Measurements from ENCODE around the gene GALNT17. TPM values are rescaled to one million over a fixed set of nuclear protein-coding genes. Genes with fewer than 3 reads are reported as not detected.

GALNT17 gene
- total and polyA plus RNA-seq, 4 donors = 1.3 to 22.4 (median 4.0) TPM

GRCh38 chr7:71752171-71752935, 620.4 kb downstream of the GALNT17 start:
- peak; percentile 47 to 80 for DNase-seq
- intact Hi-C loops (cut with DNase I) = no loop called here

GRCh38 chr7:71753236-71753635, 621.3 kb downstream of the GALNT17 start:
- 91 to 99% methylated on average over 2 of the region's 2 CpGs for WGBS, 2 donors
- Histone ChIP-seq H3K36me3 (ENCODE audit: control insufficient read depth in 1 of 2, insufficient read depth in 2 of 2, low read length in 1 of 2) (no peaks in the 10 kb centered on the region), H3K9me3 (ENCODE audit: control insufficient read depth, low read length) (peaks cover 6% of the 10 kb centered on the region), H3K27ac (ENCODE audit: low read depth in 1 of 2, low read length in 2 of 2) (no peak overlapping the region), H3K4me1 (ENCODE audit: control insufficient read depth in 1 of 2, insufficient read depth in 2 of 2, low read length in 2 of 2) (no peaks in the 10 kb centered on the region), H3K4me3 (ENCODE audit: low read length in 2 of 2) (no peak overlapping the region), H3K27me3 (ENCODE audit: control insufficient read depth in 1 of 2, insufficient read depth in 2 of 2, low read length in 1 of 2) (peaks cover 0 to 5% of the 10 kb centered on the region in 2 donors)
- intact Hi-C loops (cut with DNase I) = no loop called here
- ATAC-seq (ENCODE audit: low FRiP score) (no peak), DNase-seq (no peak)

More at GRCh38 chr7:71752171-71752935, 620.4 kb downstream of the GALNT17 start:
- H3K4me3 ChIP-seq (ENCODE audit: low read length in 2 of 2) = no peak overlapping the region
- H3K27me3 ChIP-seq (ENCODE audit: control insufficient read depth in 1 of 2, insufficient read depth in 2 of 2, low read length in 1 of 2) = peaks cover 0 to 5% of the 10 kb centered on the region in 2 donors
- H3K36me3 ChIP-seq (ENCODE audit: control insufficient read depth in 1 of 2, insufficient read depth in 2 of 2, low read length in 1 of 2) = no peaks in the 10 kb centered on the region
- H3K27ac ChIP-seq (ENCODE audit: low read depth in 1 of 2, low read length in 2 of 2) = no peak overlapping the region
- H3K4me1 ChIP-seq (ENCODE audit: control insufficient read depth in 1 of 2, insufficient read depth in 2 of 2, low read length in 2 of 2) = no peaks in the 10 kb centered on the region
- peaks cover 7% of the 10 kb centered on the region for H3K9me3 ChIP-seq (ENCODE audit: control insufficient read depth, low read length)
- WGBS, 2 donors = 14 to 16% methylated on average over 38 to 43 of the region's 43 CpGs
- peak; percentile 15 for ATAC-seq (ENCODE audit: low FRiP score)

- intact Hi-C loops (cut with DNase I) = no loop called here
- H3K27ac ChIP-seq (ENCODE audit: low read depth in 1 of 2, low read length in 2 of 2) = no peak overlapping the region
- H3K4me3 ChIP-seq (ENCODE audit: low read length in 2 of 2) = no peak overlapping the region
- ATAC-seq (ENCODE audit: low FRiP score) (no peak), DNase-seq (no peak)
- H3K4me1 ChIP-seq (ENCODE audit: control insufficient read depth in 1 of 2, insufficient read depth in 2 of 2, low read length in 2 of 2) = no peaks in the 10 kb centered on the region
- WGBS, 2 donors = 9% methylated on average over 9 of the region's 9 CpGs
- peaks cover 7% of the 10 kb centered on the region for H3K9me3 ChIP-seq (ENCODE audit: control insufficient read depth, low read length)
- peaks cover 0 to 5% of the 10 kb centered on the region in 2 donors for H3K27me3 ChIP-seq (ENCODE audit: control insufficient read depth in 1 of 2, insufficient read depth in 2 of 2, low read length in 1 of 2)
- no peaks in the 10 kb centered on the region for H3K36me3 ChIP-seq (ENCODE audit: control insufficient read depth in 1 of 2, insufficient read depth in 2 of 2, low read length in 1 of 2)
These were observed 622.2 kb downstream of the GALNT17 start for GRCh38 chr7:71753956-71754664.

- ATAC-seq (ENCODE audit: low FRiP score) (no peak), DNase-seq (no peak)
- Histone ChIP-seq H3K4me3 (ENCODE audit: low read length in 2 of 2) (no peak overlapping the region), H3K27ac (ENCODE audit: low read depth in 1 of 2, low read length in 2 of 2) (no peak overlapping the region), H3K4me1 (ENCODE audit: control insufficient read depth in 1 of 2, insufficient read depth in 2 of 2, low read length in 2 of 2) (no peaks in the 10 kb centered on the region), H3K9me3 (ENCODE audit: control insufficient read depth, low read length) (peaks cover 7% of the 10 kb centered on the region), H3K27me3 (ENCODE audit: control insufficient read depth in 1 of 2, insufficient read depth in 2 of 2, low read length in 1 of 2) (no peaks in the 10 kb centered on the region), H3K36me3 (ENCODE audit: control insufficient read depth in 1 of 2, insufficient read depth in 2 of 2, low read length in 1 of 2) (no peaks in the 10 kb centered on the region)
- WGBS, 2 donors = 88 to 89% methylated on average over 4 of the region's 4 CpGs
- intact Hi-C loops (cut with DNase I) = no loop called here
These were observed 622.9 kb downstream of the GALNT17 start for GRCh38 chr7:71754828-71755227.

- peaks cover 10% of the 10 kb centered on the region for H3K9me3 ChIP-seq (ENCODE audit: control insufficient read depth, low read length)
- no peaks in the 10 kb centered on the region for H3K27me3 ChIP-seq (ENCODE audit: control insufficient read depth in 1 of 2, insufficient read depth in 2 of 2, low read length in 1 of 2)
- H3K27ac ChIP-seq (ENCODE audit: low read depth in 1 of 2, low read length in 2 of 2) = no peak overlapping the region
- intact Hi-C loops (cut with DNase I) = no loop called here
- ATAC-seq (ENCODE audit: low FRiP score) = no peak
- DNase-seq = no peak
- H3K36me3 ChIP-seq (ENCODE audit: control insufficient read depth in 1 of 2, insufficient read depth in 2 of 2, low read length in 1 of 2) = no peaks in the 10 kb centered on the region
- H3K4me3 ChIP-seq (ENCODE audit: low read length in 2 of 2) = no peak overlapping the region
- H3K4me1 ChIP-seq (ENCODE audit: control insufficient read depth in 1 of 2, insufficient read depth in 2 of 2, low read length in 2 of 2) = no peaks in the 10 kb centered on the region
These were observed 629.4 kb downstream of the GALNT17 start for GRCh38 chr7:71761336-71761735.

Small RNAs within 50 kb of the gene (microRNA-seq; reads per million reads assigned to microRNA genes)
- 0 reads per million in 2 donors for gene MIR3914-1
- gene MIR3914-2 = 0 reads per million in 2 donors
